HEK293 (cell line): ENCODE measurements around the gene GRIN2A.

Experiments
- CTCF ChIA-PET: fragments of 350-600 bp; formaldehyde crosslinking; extraction: SDS; loops from one replicate; lab custom pipeline; 2021; ENCODE audit warnings: antibody characterized with exemption; lab: Yijun Ruan, JAX
- POLR2A ChIA-PET: fragments of 300-600 bp; formaldehyde crosslinking; extraction: SDS; loops from one replicate; lab custom pipeline; 2020; ENCODE audit warnings: antibody characterized with exemption, inconsistent platforms; lab: Yijun Ruan, JAX
- H3K27ac ChIP-seq: fragments of 200-500 bp; sonication (Bioruptor generic); 2 replicates; pipeline ENCODE4 v1.5.1; 2014; ENCODE audit warnings: low read depth, low read length, control low read depth, inconsistent platforms; ENCODE audit errors: extremely low read depth
- H3K36me3 ChIP-seq, 2 experiments: fragments of 200-500 bp in 1 of 2; sonication (Bioruptor generic) in 1 of 2; 1 replicate in 1 of 2; 2 replicates in 1 of 2; pipeline ENCODE4 v1.5.1; 2014 to 2017; ENCODE audit warnings: inconsistent platforms in 2 of 2, low read length in 2 of 2; ENCODE audit not compliant: control insufficient read depth in 2 of 2, insufficient read depth in 1 of 2
- H3K4me1 ChIP-seq: fragments of 200-500 bp; sonication (Bioruptor generic); 2 replicates; pipeline ENCODE4 v1.5.1; 2014; ENCODE audit warnings: mild to moderate bottlenecking, low read length, inconsistent platforms; ENCODE audit not compliant: control insufficient read depth, insufficient read depth
- H3K4me3 ChIP-seq: 2 replicates; pipeline ENCODE4 v1.5.1; 2011; ENCODE audit warnings: low read depth, mild to moderate bottlenecking, control low read depth, low read length, moderate library complexity
- H3K9me3 ChIP-seq: fragments of 200-500 bp; sonication (Bioruptor generic); 2 replicates; pipeline ENCODE4 v1.5.1; 2014; ENCODE audit warnings: low read depth, low read length, inconsistent platforms; ENCODE audit not compliant: control insufficient read depth, insufficient read depth
- HOXA7 ChIP-seq: sonication (generic); formaldehyde crosslinking; IDR thresholded peaks from 2 replicates; pipeline ENCODE4 v1.8.1; 2022; ENCODE audit warnings: missing genetic modification reagents, borderline replicate concordance
- MYNN ChIP-seq: fragments of 450-650 bp; formaldehyde crosslinking; IDR thresholded peaks from 2 replicates; pipeline ENCODE4 v1.5.1; 2016; ENCODE audit warnings: missing biosample characterization, missing genetic modification characterization, borderline replicate concordance
- ZBTB17 ChIP-seq: fragments of 450-650 bp; formaldehyde crosslinking; IDR thresholded peaks from 2 replicates; pipeline ENCODE4 v1.5.1; 2016; ENCODE audit warnings: missing biosample characterization, missing genetic modification characterization
- ZNF19 ChIP-seq: fragments of 450-650 bp; formaldehyde crosslinking; IDR thresholded peaks from 2 replicates; pipeline ENCODE4; 2016; ENCODE audit warnings: missing biosample characterization, missing genetic modification characterization, low read depth
- ZNF266 ChIP-seq: fragments of 450-650 bp; formaldehyde crosslinking; IDR thresholded peaks from 2 replicates; pipeline ENCODE4 v1.5.1; 2016; ENCODE audit warnings: missing biosample characterization, missing genetic modification characterization, low read depth
- ZNF335 ChIP-seq: fragments of 450-650 bp; formaldehyde crosslinking; conservative IDR thresholded peaks from 2 replicates; pipeline ENCODE4 v1.5.1; 2016; ENCODE audit warnings: missing biosample characterization, missing genetic modification characterization
- ZNF341 ChIP-seq: fragments of 450-650 bp; formaldehyde crosslinking; IDR thresholded peaks from 2 replicates; pipeline ENCODE4; 2016; ENCODE audit warnings: low read depth, missing biosample characterization, missing genetic modification characterization
- ZNF501 ChIP-seq: fragments of 450-650 bp; formaldehyde crosslinking; IDR thresholded peaks from 2 replicates; pipeline ENCODE4 v1.5.1; 2016; ENCODE audit warnings: missing biosample characterization, missing genetic modification characterization
- ZNF514 ChIP-seq: fragments of 450-650 bp; formaldehyde crosslinking; IDR thresholded peaks from 2 replicates; pipeline ENCODE4 v1.5.1; 2016; ENCODE audit warnings: missing biosample characterization, missing genetic modification characterization
- ZNF521 ChIP-seq: fragments of 450-650 bp; formaldehyde crosslinking; IDR thresholded peaks from 2 replicates; pipeline ENCODE4 v1.5.1; 2017; ENCODE audit warnings: missing biosample characterization, mild to moderate bottlenecking, missing genetic modification characterization
- ZNF621 ChIP-seq: fragments of 450-650 bp; formaldehyde crosslinking; IDR thresholded peaks from 2 replicates; pipeline ENCODE4 v1.5.1; 2017; ENCODE audit warnings: missing biosample characterization, missing genetic modification characterization
- TF ChIP-seq, protein P1 (sequence below): fragments of 450-650 bp; formaldehyde crosslinking; IDR thresholded peaks from 2 replicates; pipeline ENCODE4 v1.5.1; 2016; ENCODE audit warnings: missing biosample characterization, missing genetic modification characterization
- TF ChIP-seq, protein P2 (sequence below): fragments of 450-650 bp; formaldehyde crosslinking; IDR thresholded peaks from 2 replicates; pipeline ENCODE4 v1.5.1; 2016; ENCODE audit warnings: missing biosample characterization, missing genetic modification characterization
- TF ChIP-seq, protein P3 (sequence below): fragments of 450-650 bp; formaldehyde crosslinking; conservative IDR thresholded peaks from 2 replicates; pipeline ENCODE4 v1.5.1; 2016; ENCODE audit warnings: low read depth, missing biosample characterization, missing genetic modification characterization
- TF ChIP-seq, protein P4 (sequence below): fragments of 450-650 bp; formaldehyde crosslinking; IDR thresholded peaks from 2 replicates; pipeline ENCODE4; 2016; ENCODE audit warnings: missing biosample characterization, missing genetic modification characterization

Gene GRIN2A

DNA sequence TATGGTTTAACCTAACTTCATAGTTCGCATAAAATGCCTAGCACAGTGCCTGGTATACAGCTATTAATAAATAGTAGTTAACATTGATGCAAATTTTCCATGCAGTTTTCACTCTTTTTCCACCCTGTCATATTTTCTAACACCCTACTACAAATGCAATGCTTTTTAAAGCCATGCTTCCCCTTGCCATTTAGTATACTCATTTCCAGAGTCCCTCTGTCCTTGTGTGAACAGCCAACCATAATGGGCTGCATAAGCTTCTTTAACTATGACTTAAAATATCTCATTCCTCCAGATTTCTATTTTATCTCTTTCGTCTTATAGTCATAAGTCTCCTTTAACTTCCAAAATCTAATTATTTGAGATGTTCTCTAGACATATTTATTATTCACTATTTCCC, 284.1 kb downstream of the GRIN2A start (continued):
- no peak for TF ChIP-seq ZNF621
- TF ChIP-seq, protein P1, sequence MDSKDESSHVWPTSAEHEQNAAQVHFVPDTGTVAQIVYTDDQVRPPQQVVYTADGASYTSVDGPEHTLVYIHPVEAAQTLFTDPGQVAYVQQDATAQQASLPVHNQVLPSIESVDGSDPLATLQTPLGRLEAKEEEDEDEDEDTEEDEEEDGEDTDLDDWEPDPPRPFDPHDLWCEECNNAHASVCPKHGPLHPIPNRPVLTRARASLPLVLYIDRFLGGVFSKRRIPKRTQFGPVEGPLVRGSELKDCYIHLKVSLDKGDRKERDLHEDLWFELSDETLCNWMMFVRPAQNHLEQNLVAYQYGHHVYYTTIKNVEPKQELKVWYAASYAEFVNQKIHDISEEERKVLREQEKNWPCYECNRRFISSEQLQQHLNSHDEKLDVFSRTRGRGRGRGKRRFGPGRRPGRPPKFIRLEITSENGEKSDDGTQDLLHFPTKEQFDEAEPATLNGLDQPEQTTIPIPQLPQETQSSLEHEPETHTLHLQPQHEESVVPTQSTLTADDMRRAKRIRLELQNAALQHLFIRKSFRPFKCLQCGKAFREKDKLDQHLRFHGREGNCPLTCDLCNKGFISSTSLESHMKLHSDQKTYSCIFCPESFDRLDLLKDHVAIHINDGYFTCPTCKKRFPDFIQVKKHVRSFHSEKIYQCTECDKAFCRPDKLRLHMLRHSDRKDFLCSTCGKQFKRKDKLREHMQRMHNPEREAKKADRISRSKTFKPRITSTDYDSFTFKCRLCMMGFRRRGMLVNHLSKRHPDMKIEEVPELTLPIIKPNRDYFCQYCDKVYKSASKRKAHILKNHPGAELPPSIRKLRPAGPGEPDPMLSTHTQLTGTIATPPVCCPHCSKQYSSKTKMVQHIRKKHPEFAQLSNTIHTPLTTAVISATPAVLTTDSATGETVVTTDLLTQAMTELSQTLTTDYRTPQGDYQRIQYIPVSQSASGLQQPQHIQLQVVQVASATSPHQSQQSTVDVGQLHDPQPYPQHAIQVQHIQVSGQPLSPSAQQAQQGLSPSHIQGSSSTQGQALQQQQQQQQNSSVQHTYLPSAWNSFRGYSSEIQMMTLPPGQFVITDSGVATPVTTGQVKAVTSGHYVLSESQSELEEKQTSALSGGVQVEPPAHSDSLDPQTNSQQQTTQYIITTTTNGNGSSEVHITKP (tag by site-specific recombination), result no peak
- TF ChIP-seq, protein P2, sequence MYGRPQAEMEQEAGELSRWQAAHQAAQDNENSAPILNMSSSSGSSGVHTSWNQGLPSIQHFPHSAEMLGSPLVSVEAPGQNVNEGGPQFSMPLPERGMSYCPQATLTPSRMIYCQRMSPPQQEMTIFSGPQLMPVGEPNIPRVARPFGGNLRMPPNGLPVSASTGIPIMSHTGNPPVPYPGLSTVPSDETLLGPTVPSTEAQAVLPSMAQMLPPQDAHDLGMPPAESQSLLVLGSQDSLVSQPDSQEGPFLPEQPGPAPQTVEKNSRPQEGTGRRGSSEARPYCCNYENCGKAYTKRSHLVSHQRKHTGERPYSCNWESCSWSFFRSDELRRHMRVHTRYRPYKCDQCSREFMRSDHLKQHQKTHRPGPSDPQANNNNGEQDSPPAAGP (tag by site-specific recombination), result no peak
- TF ChIP-seq ZNF266, result no peak
- TF ChIP-seq, protein P3, sequence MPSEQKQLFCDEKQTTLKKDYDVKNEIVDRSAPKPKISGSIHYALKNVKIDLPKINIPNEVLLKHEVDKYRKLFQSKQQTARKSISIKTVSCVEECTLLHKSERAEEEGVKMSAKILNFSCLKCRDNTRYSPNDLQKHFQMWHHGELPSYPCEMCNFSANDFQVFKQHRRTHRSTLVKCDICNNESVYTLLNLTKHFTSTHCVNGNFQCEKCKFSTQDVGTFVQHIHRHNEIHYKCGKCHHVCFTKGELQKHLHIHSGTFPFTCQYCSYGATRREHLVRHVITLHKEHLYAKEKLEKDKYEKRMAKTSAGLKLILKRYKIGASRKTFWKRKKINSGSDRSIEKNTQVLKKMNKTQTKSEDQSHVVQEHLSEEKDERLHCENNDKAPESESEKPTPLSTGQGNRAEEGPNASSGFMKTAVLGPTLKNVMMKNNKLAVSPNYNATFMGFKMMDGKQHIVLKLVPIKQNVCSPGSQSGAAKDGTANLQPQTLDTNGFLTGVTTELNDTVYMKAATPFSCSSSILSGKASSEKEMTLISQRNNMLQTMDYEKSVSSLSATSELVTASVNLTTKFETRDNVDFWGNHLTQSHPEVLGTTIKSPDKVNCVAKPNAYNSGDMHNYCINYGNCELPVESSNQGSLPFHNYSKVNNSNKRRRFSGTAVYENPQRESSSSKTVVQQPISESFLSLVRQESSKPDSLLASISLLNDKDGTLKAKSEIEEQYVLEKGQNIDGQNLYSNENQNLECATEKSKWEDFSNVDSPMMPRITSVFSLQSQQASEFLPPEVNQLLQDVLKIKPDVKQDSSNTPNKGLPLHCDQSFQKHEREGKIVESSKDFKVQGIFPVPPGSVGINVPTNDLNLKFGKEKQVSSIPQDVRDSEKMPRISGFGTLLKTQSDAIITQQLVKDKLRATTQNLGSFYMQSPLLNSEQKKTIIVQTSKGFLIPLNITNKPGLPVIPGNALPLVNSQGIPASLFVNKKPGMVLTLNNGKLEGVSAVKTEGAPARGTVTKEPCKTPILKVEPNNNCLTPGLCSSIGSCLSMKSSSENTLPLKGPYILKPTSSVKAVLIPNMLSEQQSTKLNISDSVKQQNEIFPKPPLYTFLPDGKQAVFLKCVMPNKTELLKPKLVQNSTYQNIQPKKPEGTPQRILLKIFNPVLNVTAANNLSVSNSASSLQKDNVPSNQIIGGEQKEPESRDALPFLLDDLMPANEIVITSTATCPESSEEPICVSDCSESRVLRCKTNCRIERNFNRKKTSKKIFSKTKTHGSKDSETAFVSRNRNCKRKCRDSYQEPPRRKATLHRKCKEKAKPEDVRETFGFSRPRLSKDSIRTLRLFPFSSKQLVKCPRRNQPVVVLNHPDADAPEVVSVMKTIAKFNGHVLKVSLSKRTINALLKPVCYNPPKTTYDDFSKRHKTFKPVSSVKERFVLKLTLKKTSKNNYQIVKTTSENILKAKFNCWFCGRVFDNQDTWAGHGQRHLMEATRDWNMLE (tag by site-specific recombination), result no peak
- TF ChIP-seq ZNF521, result no peak
- TF ChIP-seq ZNF335, result no peak

DNA sequence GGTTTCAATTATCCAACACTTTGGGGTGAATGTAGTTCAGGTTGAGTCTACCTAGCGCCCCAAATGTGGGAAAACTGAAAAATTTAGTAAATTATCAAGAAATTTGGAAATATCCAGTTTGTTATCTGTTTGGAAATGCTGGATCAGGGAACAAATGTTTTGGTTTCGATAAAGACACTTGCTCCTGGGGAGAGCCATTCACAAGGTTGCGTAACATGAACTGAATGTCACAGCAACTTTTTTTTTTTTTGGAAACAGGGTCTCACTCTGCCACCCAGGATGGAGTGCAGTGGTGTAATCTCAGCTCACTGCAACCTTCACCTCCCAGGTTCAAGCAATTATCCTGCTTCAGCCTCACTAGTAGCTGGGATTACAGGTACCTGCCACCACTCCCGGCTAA, 286.4 kb downstream of the GRIN2A start:
- Histone ChIP-seq H3K4me3 (no peak overlapping the region), H3K9me3 (no peaks in the 10 kb centered on the region), H3K36me3 (no peaks in the 10 kb centered on the region), H3K4me1 (no peaks in the 10 kb centered on the region), H3K27ac (no peak overlapping the region)
- ChIA-PET POLR2A (no interaction called here), CTCF (no interaction called here)
- TF ChIP-seq HOXA7 (CRISPR knock-in tag), result no peak
- no peak for TF ChIP-seq ZNF19
- no peak for TF ChIP-seq ZNF501
- TF ChIP-seq ZNF341, result no peak
- no peak for TF ChIP-seq ZBTB17
- TF ChIP-seq, protein P4, sequence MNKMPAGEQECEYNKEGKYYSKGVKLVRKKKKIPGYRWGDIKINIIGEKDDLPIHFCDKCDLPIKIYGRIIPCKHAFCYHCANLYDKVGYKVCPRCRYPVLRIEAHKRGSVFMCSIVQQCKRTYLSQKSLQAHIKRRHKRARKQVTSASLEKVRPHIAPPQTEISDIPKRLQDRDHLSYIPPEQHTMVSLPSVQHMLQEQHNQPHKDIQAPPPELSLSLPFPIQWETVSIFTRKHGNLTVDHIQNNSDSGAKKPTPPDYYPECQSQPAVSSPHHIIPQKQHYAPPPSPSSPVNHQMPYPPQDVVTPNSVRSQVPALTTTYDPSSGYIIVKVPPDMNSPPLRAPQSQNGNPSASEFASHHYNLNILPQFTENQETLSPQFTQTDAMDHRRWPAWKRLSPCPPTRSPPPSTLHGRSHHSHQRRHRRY (tag by site-specific recombination), result no peak
- TF ChIP-seq MYNN (tag by site-specific recombination), result no peak
- TF ChIP-seq ZNF335, result no peak
- no peak for TF ChIP-seq ZNF514
